ENCODE results near the gene RAP1GAP.

The RAP1GAP gene

GRCh38 chr1:21669258-21670058 lies at the start of gene RAP1GAP:
Gene RAP1GAP (minus strand): TSS chr1:21669357. CDS start chr1:21620032, 49,325 bp downstream.
- Histone ChIP-seq H3K9ac (ENCODE audit: low read depth, low read length) (peak within 1 kb of the TSS; percentile 60), H3K36me3 (ENCODE audit: insufficient read depth, low read length) (no peaks in the 10 kb centered on the region), H3K4me1 (ENCODE audit: insufficient read depth, low read length) (peaks cover 30% of the 10 kb centered on the region), H3K9me3 (ENCODE audit: control insufficient read depth, insufficient read depth, low read length) (no peaks in the 10 kb centered on the region)

- H3K9ac ChIP-seq (ENCODE audit: low read depth, low read length): no peak overlapping the region
- H3K9me3 ChIP-seq (ENCODE audit: control insufficient read depth, insufficient read depth, low read length): no peaks in the 10 kb centered on the region
- H3K36me3 ChIP-seq (ENCODE audit: insufficient read depth, low read length): peaks cover 22% of the 10 kb centered on the region
- H3K4me1 ChIP-seq (ENCODE audit: insufficient read depth, low read length): no peaks in the 10 kb centered on the region
Measured at GRCh38 chr1:21716169-21716568, 47.0 kb upstream of the RAP1GAP start.

GRCh38 chr1:21707891-21708290 lies 38.7 kb upstream of the RAP1GAP start:
- Histone ChIP-seq H3K36me3 (ENCODE audit: insufficient read depth, low read length) (peaks cover 20% of the 10 kb centered on the region), H3K4me1 (ENCODE audit: insufficient read depth, low read length) (peaks cover 29% of the 10 kb centered on the region), H3K9ac (ENCODE audit: low read depth, low read length) (no peak overlapping the region), H3K9me3 (ENCODE audit: control insufficient read depth, insufficient read depth, low read length) (no peaks in the 10 kb centered on the region)

- H3K4me1 ChIP-seq (ENCODE audit: insufficient read depth, low read length): peaks cover 29% of the 10 kb centered on the region
- H3K36me3 ChIP-seq (ENCODE audit: insufficient read depth, low read length): peaks cover 18% of the 10 kb centered on the region
- H3K9ac ChIP-seq (ENCODE audit: low read depth, low read length): no peak overlapping the region
- H3K9me3 ChIP-seq (ENCODE audit: control insufficient read depth, insufficient read depth, low read length): no peaks in the 10 kb centered on the region
Measured at GRCh38 chr1:21707086-21707840, 38.1 kb upstream of the RAP1GAP start.

- no peaks in the 10 kb centered on the region for H3K9me3 ChIP-seq (ENCODE audit: control insufficient read depth, insufficient read depth, low read length)
- no peak overlapping the region for H3K9ac ChIP-seq (ENCODE audit: low read depth, low read length)
- H3K36me3 ChIP-seq (ENCODE audit: insufficient read depth, low read length): peaks cover 19% of the 10 kb centered on the region
- peaks cover 29% of the 10 kb centered on the region for H3K4me1 ChIP-seq (ENCODE audit: insufficient read depth, low read length)
Measured at GRCh38 chr1:21706151-21706835, 37.1 kb upstream of the RAP1GAP start.

GRCh38 chr1:21705303-21705980 lies 36.3 kb upstream of the RAP1GAP start:
- H3K4me1 ChIP-seq (ENCODE audit: insufficient read depth, low read length): peaks cover 29% of the 10 kb centered on the region
- H3K9me3 ChIP-seq (ENCODE audit: control insufficient read depth, insufficient read depth, low read length): no peaks in the 10 kb centered on the region
- peaks cover 21% of the 10 kb centered on the region for H3K36me3 ChIP-seq (ENCODE audit: insufficient read depth, low read length)
- H3K9ac ChIP-seq (ENCODE audit: low read depth, low read length): no peak overlapping the region

- Histone ChIP-seq H3K36me3 (ENCODE audit: insufficient read depth, low read length) (peaks cover 29% of the 10 kb centered on the region), H3K9ac (ENCODE audit: low read depth, low read length) (no peak overlapping the region), H3K4me1 (ENCODE audit: insufficient read depth, low read length) (peaks cover 29% of the 10 kb centered on the region), H3K9me3 (ENCODE audit: control insufficient read depth, insufficient read depth, low read length) (no peaks in the 10 kb centered on the region)
Measured at GRCh38 chr1:21704145-21704544, 35.0 kb upstream of the RAP1GAP start.

- Histone ChIP-seq H3K9me3 (ENCODE audit: control insufficient read depth, insufficient read depth, low read length) (no peaks in the 10 kb centered on the region), H3K4me1 (ENCODE audit: insufficient read depth, low read length) (peaks cover 29% of the 10 kb centered on the region), H3K36me3 (ENCODE audit: insufficient read depth, low read length) (peaks cover 29% of the 10 kb centered on the region), H3K9ac (ENCODE audit: low read depth, low read length) (no peak overlapping the region)
Measured at GRCh38 chr1:21703318-21703963, 34.3 kb upstream of the RAP1GAP start.

- no peaks in the 10 kb centered on the region for H3K9me3 ChIP-seq (ENCODE audit: control insufficient read depth, insufficient read depth, low read length)
- H3K4me1 ChIP-seq (ENCODE audit: insufficient read depth, low read length): peaks cover 29% of the 10 kb centered on the region
- H3K9ac ChIP-seq (ENCODE audit: low read depth, low read length): no peak overlapping the region
- peaks cover 29% of the 10 kb centered on the region for H3K36me3 ChIP-seq (ENCODE audit: insufficient read depth, low read length)
Measured at GRCh38 chr1:21702780-21703179, 33.6 kb upstream of the RAP1GAP start.

GRCh38 chr1:21701401-21701800 lies 32.2 kb upstream of the RAP1GAP start:
- no peak overlapping the region for H3K9ac ChIP-seq (ENCODE audit: low read depth, low read length)
- H3K36me3 ChIP-seq (ENCODE audit: insufficient read depth, low read length): peaks cover 29% of the 10 kb centered on the region
- peaks cover 18% of the 10 kb centered on the region for H3K4me1 ChIP-seq (ENCODE audit: insufficient read depth, low read length)
- no peaks in the 10 kb centered on the region for H3K9me3 ChIP-seq (ENCODE audit: control insufficient read depth, insufficient read depth, low read length)

GRCh38 chr1:21700094-21700493 lies 30.9 kb upstream of the RAP1GAP start:
- H3K36me3 ChIP-seq (ENCODE audit: insufficient read depth, low read length): peaks cover 23% of the 10 kb centered on the region
- H3K9ac ChIP-seq (ENCODE audit: low read depth, low read length): no peak overlapping the region
- no peaks in the 10 kb centered on the region for H3K9me3 ChIP-seq (ENCODE audit: control insufficient read depth, insufficient read depth, low read length)
- H3K4me1 ChIP-seq (ENCODE audit: insufficient read depth, low read length): peaks cover 5% of the 10 kb centered on the region; the same call in 1 of the 2 replicates

- Histone ChIP-seq H3K36me3 (ENCODE audit: insufficient read depth, low read length) (peaks cover 37% of the 10 kb centered on the region), H3K4me1 (ENCODE audit: insufficient read depth, low read length) (no peaks in the 10 kb centered on the region)
Measured at GRCh38 chr1:21696931-21697330, 27.8 kb upstream of the RAP1GAP start.

GRCh38 chr1:21693732-21694131 lies 24.6 kb upstream of the RAP1GAP start:
- no peaks in the 10 kb centered on the region for H3K9me3 ChIP-seq (ENCODE audit: control insufficient read depth, insufficient read depth, low read length)
- H3K4me1 ChIP-seq (ENCODE audit: insufficient read depth, low read length): no peaks in the 10 kb centered on the region
- H3K9ac ChIP-seq (ENCODE audit: low read depth, low read length): no peak overlapping the region
- peaks cover 36% of the 10 kb centered on the region for H3K36me3 ChIP-seq (ENCODE audit: insufficient read depth, low read length)

More at GRCh38 chr1:21696931-21697330, 27.8 kb upstream of the RAP1GAP start:
- Histone ChIP-seq H3K9ac (ENCODE audit: low read depth, low read length) (no peak overlapping the region), H3K9me3 (ENCODE audit: control insufficient read depth, insufficient read depth, low read length) (no peaks in the 10 kb centered on the region)
